Hematopoietic multipotent progenitor cell treated with erythropoietin and hydrocortisone succinate and interleukin-3 and kit ligand, for 17 days (in vitro differentiated cells): ENCODE measurements around the gene FBXO40.

Source experiments
- DNase-seq: peaks from one replicate; pipeline ENCODE4 v3.0.0-alpha.2; 2015; ENCODE audit warnings: low spot score

The FBXO40 gene

DNA sequence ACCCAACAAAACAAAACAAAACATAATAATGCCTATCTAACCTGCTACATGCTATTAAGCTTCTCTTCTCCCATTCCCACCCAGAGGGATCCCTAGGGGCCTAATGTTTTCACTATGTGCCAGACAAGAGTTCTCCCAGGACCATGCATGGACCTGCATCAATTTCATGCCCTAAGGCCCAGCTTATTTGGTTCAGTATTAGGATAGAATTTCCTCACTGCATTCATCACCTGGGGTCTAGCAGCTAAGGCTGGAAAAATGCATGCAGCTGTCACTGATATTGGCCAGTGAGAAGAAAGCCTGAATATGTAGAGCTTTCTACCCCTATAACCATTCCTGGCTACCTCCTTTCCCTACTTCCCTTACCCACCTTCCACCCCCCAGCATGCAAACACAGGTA lies 69.6 kb downstream of the FBXO40 start:
- no peak for DNase-seq

DNA sequence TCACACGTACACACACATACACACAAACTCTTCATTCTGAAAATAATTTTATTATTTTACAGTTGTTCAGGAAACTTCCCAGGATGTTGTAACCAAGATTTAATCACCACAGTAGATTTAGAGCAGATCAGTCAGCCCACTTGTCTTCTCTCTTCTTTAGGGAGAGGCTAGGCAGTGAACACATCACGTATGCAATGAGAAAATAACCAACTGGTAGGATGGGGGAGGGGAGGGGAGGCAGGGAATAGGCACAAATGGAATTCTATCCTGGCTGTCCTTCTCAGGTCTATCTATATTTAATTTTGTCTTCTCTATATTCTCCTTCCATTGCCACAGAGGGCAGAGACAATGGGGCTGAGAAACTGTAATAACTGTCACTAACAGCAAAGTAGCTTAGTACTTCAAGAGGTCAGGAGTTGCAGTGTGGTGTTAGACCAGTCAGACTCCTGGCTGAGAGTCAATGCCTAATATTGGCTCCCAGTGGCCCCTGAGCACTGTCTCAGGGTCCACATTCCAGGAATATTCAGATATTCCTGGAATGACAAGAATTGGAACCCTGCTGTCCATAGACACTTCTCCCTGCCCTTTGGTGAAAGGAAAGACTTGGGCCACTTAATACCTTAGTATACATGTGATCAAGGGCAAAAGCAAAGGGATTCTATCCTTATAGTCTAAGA lies 70.1 kb downstream of the FBXO40 start:
- DNase-seq: no peak

DNA sequence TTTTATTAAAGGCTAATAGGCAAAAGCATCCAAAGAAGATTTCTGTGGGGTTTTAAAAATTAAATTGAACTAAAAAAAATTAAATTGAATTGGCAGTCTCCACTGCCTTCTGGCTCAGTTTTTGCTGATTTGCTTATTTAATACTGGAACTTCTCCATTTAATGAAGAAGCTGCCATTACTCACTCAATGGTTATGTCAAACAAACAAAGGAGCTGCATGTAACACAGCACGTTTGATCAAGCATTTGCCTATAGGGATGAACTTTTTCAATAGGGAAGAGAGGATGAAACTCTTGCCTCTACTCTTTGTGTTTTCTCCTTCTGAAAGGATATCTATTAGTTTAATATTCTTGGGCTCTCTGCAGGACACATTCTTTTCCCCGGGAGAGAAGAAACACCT lies 72.3 kb downstream of the FBXO40 start:
- DNase-seq: no peak

DNA sequence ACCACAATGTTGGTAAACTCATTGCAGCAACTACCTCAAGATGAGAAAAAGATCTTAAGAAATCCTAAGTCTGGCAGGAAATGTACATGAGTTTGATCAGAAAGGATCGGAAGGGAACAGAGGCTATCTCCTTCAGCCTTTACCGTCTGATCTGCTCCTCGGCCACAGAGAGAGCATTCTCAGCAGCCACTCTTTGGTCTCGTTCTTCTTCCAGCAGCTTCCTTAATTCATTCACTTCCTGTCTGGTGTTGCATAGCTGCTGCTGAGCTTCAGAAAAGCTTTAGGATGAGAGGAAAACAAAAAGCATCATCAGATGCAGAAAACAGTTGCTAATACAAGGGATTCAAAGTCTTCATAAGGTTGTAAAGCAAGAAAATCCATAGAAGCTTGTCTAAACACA lies 74.2 kb downstream of the FBXO40 start:
- DNase-seq: no peak

DNA sequence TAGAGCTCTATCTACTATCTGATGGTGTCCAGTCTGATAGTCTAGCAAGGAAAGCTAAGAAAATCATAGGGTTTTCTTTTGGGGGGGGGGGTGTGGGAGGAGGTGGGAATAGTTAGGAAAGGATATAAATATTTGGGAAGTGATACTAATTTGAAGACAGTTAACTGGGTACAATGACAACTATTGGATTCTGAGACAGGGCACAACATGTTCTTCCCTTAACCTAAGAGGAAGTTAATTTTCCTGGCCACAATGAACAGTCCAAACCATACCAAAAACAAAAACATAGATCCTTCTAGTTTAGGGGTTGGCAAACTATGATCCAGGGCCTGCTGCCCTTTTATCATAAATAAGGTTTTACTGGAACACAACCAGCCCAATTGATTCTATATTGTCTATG lies 77.5 kb downstream of the FBXO40 start:
- DNase-seq: no peak

DNA sequence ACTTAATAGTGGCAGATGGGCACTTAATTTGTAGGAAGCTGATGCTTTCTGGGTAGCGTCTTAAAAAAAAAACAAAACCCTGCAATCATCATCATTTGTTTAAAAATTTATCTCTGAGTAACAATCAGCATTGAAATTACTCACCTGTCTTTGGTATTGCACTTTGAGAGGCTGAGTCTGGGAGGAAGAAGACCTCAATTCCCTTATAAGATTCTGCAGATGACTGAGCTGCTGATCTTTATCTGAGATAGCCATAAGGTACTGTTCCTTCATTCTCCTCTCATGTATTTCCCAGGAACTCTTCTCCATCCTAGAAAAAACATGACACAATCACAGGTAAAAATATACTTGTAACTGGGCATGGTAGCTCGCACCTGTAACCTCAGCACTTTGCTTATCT lies 84.0 kb downstream of the FBXO40 start:
- no peak for DNase-seq
